Measurements from ENCODE around the gene ATP1B4.

ATP1B4 gene

DNA sequence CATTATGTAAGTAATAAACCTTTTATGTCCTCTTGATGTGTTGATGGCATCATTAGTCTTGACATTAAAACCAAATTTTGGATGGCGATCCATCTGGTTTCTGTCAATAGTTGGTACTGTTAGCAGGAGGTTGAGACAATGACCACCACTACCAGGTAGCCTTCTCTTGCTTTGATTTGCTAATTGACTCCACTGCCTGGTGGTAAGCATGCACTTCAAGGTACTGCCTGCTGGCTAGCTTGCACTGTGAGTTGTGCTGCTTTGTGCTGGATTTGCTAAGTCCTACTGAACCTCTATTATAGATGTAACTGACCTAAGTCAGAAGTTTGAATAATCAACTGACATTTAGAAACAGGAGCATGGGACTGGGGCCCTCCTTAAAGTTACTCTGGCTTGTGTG lies 46.3 kb downstream of the ATP1B4 start:
- no peaks in the 10 kb centered on the region for H3K36me3 ChIP-seq (ENCODE audit: control insufficient read depth in 2 of 2, insufficient read depth in 1 of 2, low read length in 2 of 2)
- H3K9me3 ChIP-seq (ENCODE audit: control insufficient read depth, insufficient read depth, low read depth, low read length), result no peaks in the 10 kb centered on the region; the same call in 1 of the 2 replicates
- CTCF ChIA-PET, result no interaction called here
- H3K27ac ChIP-seq (ENCODE audit: extremely low read depth, low read depth, low read length), result no peak overlapping the region
- H3K4me3 ChIP-seq (ENCODE audit: low read depth, low read length), result no peak overlapping the region
- no peaks in the 10 kb centered on the region for H3K4me1 ChIP-seq (ENCODE audit: control insufficient read depth, insufficient read depth, low read length)
- no peak for TF ChIP-seq ZNF843 (tag by site-specific recombination; IDR thresholded peaks at IDR 0.05)
- TF ChIP-seq TCF7L2 (IDR thresholded peaks at IDR 0.05; ENCODE audit: borderline replicate concordance, low read depth, low read length), result no peak
- no peak for TF ChIP-seq ZNF768 (tag by site-specific recombination; IDR thresholded peaks at IDR 0.05)
- no peak for TF ChIP-seq HOXA7 (CRISPR knock-in tag; IDR thresholded peaks at IDR 0.05; ENCODE audit: borderline replicate concordance)
- TF ChIP-seq ZNF600 (tag by site-specific recombination; IDR thresholded peaks at IDR 0.05), result no peak
- no peak for TF ChIP-seq ZNF558 (tag by site-specific recombination; IDR thresholded peaks at IDR 0.05)
- TF ChIP-seq ZNF510 (tag by site-specific recombination; IDR thresholded peaks at IDR 0.05; ENCODE audit: insufficient replicate concordance), result no peak
- no peak for TF ChIP-seq ZNF132 (tag by site-specific recombination; IDR thresholded peaks at IDR 0.05; ENCODE audit: borderline replicate concordance)
- no peak for TF ChIP-seq MYNN (tag by site-specific recombination; IDR thresholded peaks at IDR 0.05; ENCODE audit: borderline replicate concordance)
- TF ChIP-seq ZNF777 (tag by site-specific recombination; IDR thresholded peaks at IDR 0.05; ENCODE audit: borderline replicate concordance), result no peak
- no peak for TF ChIP-seq ZFP41 (tag by site-specific recombination; IDR thresholded peaks at IDR 0.05; ENCODE audit: borderline replicate concordance)
- no peak for TF ChIP-seq KLF8 (tag by site-specific recombination; IDR thresholded peaks at IDR 0.05)
- POLR2A ChIA-PET, result no interaction called here

GRCh38 chrX:120419463-120419862 lies 57.6 kb downstream of the ATP1B4 start:
- H3K4me1 ChIP-seq (ENCODE audit: control insufficient read depth, insufficient read depth, low read length), result no peaks in the 10 kb centered on the region
- ChIA-PET POLR2A (no interaction called here), CTCF (interaction anchor here (1.4 kb wide), 1 partner anchor 33 kb away, joined by 3 read pairs; no protein-coding TSS in a partner anchor)
- H3K4me3 ChIP-seq (ENCODE audit: low read depth, low read length), result no peak overlapping the region
- no peaks in the 10 kb centered on the region for H3K36me3 ChIP-seq (ENCODE audit: control insufficient read depth in 2 of 2, insufficient read depth in 1 of 2, low read length in 2 of 2)
- H3K9me3 ChIP-seq (ENCODE audit: control insufficient read depth, insufficient read depth, low read depth, low read length), result no peaks in the 10 kb centered on the region
- H3K27ac ChIP-seq (ENCODE audit: extremely low read depth, low read depth, low read length), result no peak overlapping the region
- TF ChIP-seq, protein P1, sequence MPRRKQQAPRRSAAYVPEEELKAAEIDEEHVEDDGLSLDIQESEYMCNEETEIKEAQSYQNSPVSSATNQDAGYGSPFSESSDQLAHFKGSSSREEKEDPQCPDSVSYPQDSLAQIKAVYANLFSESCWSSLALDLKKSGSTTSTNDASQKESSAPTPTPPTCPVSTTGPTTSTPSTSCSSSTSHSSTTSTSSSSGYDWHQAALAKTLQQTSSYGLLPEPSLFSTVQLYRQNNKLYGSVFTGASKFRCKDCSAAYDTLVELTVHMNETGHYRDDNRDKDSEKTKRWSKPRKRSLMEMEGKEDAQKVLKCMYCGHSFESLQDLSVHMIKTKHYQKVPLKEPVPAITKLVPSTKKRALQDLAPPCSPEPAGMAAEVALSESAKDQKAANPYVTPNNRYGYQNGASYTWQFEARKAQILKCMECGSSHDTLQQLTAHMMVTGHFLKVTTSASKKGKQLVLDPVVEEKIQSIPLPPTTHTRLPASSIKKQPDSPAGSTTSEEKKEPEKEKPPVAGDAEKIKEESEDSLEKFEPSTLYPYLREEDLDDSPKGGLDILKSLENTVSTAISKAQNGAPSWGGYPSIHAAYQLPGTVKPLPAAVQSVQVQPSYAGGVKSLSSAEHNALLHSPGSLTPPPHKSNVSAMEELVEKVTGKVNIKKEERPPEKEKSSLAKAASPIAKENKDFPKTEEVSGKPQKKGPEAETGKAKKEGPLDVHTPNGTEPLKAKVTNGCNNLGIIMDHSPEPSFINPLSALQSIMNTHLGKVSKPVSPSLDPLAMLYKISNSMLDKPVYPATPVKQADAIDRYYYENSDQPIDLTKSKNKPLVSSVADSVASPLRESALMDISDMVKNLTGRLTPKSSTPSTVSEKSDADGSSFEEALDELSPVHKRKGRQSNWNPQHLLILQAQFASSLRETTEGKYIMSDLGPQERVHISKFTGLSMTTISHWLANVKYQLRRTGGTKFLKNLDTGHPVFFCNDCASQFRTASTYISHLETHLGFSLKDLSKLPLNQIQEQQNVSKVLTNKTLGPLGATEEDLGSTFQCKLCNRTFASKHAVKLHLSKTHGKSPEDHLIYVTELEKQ (tag by site-specific recombination; IDR thresholded peaks at IDR 0.05; ENCODE audit: borderline replicate concordance), result no peak
- TF ChIP-seq KLF9 (tag by site-specific recombination; IDR thresholded peaks at IDR 0.05; ENCODE audit: low read depth), result no peak

DNA sequence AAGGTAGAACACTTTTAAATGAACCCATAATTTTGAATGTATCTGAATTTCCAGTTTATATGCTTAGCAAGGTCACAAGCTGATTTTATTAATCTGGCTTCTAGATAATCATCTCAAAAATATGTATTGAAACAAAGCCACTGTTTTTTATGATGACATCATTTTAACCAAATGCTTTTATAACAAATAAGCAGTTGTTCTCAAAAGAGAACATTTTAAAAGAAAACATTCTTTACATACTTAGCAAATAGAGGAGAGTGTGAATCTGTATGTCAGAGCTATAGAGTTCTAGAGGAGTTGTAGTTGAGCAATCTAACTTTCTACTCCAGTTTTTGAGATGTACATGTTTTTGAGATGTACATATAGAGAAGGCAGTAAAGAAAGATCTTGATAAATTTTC lies 64.7 kb downstream of the ATP1B4 start:
- Histone ChIP-seq H3K36me3 (ENCODE audit: control insufficient read depth in 2 of 2, insufficient read depth in 1 of 2, low read length in 2 of 2) (no peaks in the 10 kb centered on the region), H3K27ac (ENCODE audit: extremely low read depth, low read depth, low read length) (no peak overlapping the region), H3K4me1 (ENCODE audit: control insufficient read depth, insufficient read depth, low read length) (0 out of 2 replicates have a peak, but pooled peaks cover 3% of the 10 kb centered on the region), H3K9me3 (ENCODE audit: control insufficient read depth, insufficient read depth, low read depth, low read length) (no peaks in the 10 kb centered on the region), H3K4me3 (ENCODE audit: low read depth, low read length) (no peak overlapping the region)
- ChIA-PET CTCF (interaction anchor here (0.7 to 1.8 kb wide), 5 partner anchors 14 to 397 kb away, joined by 3 to 5 read pairs (median 4); no protein-coding TSS in a partner anchor), POLR2A (interaction anchor here (1.4 kb wide), 1 partner anchor 42 kb away, joined by 4 read pairs; the partner anchor contains the start of gene LAMP2)
- TF ChIP-seq, protein P2, sequence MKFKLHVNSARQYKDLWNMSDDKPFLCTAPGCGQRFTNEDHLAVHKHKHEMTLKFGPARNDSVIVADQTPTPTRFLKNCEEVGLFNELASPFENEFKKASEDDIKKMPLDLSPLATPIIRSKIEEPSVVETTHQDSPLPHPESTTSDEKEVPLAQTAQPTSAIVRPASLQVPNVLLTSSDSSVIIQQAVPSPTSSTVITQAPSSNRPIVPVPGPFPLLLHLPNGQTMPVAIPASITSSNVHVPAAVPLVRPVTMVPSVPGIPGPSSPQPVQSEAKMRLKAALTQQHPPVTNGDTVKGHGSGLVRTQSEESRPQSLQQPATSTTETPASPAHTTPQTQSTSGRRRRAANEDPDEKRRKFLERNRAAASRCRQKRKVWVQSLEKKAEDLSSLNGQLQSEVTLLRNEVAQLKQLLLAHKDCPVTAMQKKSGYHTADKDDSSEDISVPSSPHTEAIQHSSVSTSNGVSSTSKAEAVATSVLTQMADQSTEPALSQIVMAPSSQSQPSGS (tag by site-specific recombination; IDR thresholded peaks at IDR 0.05; ENCODE audit: low read depth), result peak; percentile 86
- no peak for TF ChIP-seq ZNF558 (tag by site-specific recombination; IDR thresholded peaks at IDR 0.05)
- no peak for TF ChIP-seq OSR2 (tag by site-specific recombination; IDR thresholded peaks at IDR 0.05)
